ENCODE measurements around the gene PEF1. TPM values are rescaled to one million over a fixed set of nuclear protein-coding genes. Genes with fewer than 3 reads are reported as not detected.
"Not testable (repeated sequence)": the region's sequence is repeated elsewhere in the genome, so short reads cannot be mapped to it uniquely, and the experiment has no call there.

The PEF1 gene
- total RNA-seq, 1 experiment from 2014 or later, result 33.7 TPM

GRCh38 chr1:31588751-31589515 lies 55.7 kb downstream of the PEF1 start:
- H3K36me3 Mint-ChIP-seq, result no peaks in the 10 kb centered on the region
- CTCF ChIA-PET, result interaction anchor here (0.7 to 2.6 kb wide), 8 partner anchors 11 to 200 kb away, joined by 3 to 38 read pairs (median 8); partner anchors contain the start of genes HCRTR1 and PEF1

GRCh38 chr1:31587720-31588423 lies 56.8 kb downstream of the PEF1 start:
- TF ChIP-seq USF2 (CRISPR knock-in tag; IDR thresholded peaks at IDR 0.05), result peak; percentile 12; the same call in 1 of the 2 replicates
- TF ChIP-seq IRF2 (CRISPR knock-in tag; IDR thresholded peaks at IDR 0.05; ENCODE audit: borderline replicate concordance, low read depth), result no peak
- peak overlapping the region; percentile 45 for H3K4me3 Mint-ChIP-seq
- ChIA-PET POLR2A (interaction anchor here (1.0 kb wide), 1 partner anchor 17 kb away, joined by 3 read pairs; no protein-coding TSS in a partner anchor), CTCF (interaction anchor here (0.5 to 2.6 kb wide), 21 partner anchors 9 to 404 kb away, joined by 3 to 38 read pairs (median 6); partner anchors contain the start of genes FABP3, HCRTR1, PEF1 and TINAGL1)
- DNase-seq (ENCODE audit: low spot score) (peak; percentile 85), ATAC-seq (peak; percentile 79)
- no peaks in the 10 kb centered on the region for H3K36me3 Mint-ChIP-seq
- H3K4me1 Mint-ChIP-seq, result peaks cover 20% of the 10 kb centered on the region
- peaks cover 23% of the 10 kb centered on the region for H3K27me3 Mint-ChIP-seq (ENCODE audit: low read depth)
- H3K9me3 Mint-ChIP-seq, result no peaks in the 10 kb centered on the region
- no peak overlapping the region; the same call in 1 of the 2 replicates for H3K27ac Mint-ChIP-seq

More at GRCh38 chr1:31588751-31589515, 55.7 kb downstream of the PEF1 start:
- peak overlapping the region; percentile 60 for H3K4me3 Mint-ChIP-seq
- peaks cover 15% of the 10 kb centered on the region for H3K4me1 Mint-ChIP-seq
- no peaks in the 10 kb centered on the region for H3K9me3 Mint-ChIP-seq
- H3K27me3 Mint-ChIP-seq (ENCODE audit: low read depth), result peaks cover 23% of the 10 kb centered on the region
- TF ChIP-seq ZNF423 (CRISPR knock-in tag; IDR thresholded peaks at IDR 0.05), result no peak
- TF ChIP-seq ATF6 (CRISPR knock-in tag; IDR thresholded peaks at IDR 0.05), result no peak
- DNase-seq (ENCODE audit: low spot score) (peak; percentile 56), ATAC-seq (peak; percentile 32)
- POLR2A ChIA-PET, result interaction anchor here (0.7 kb wide), 1 partner anchor 18 kb away, joined by 3 read pairs; no protein-coding TSS in a partner anchor
- H3K27ac Mint-ChIP-seq, result no peak overlapping the region

GRCh38 chr1:31587328-31587699 lies 57.4 kb downstream of the PEF1 start:
- H3K9me3 Mint-ChIP-seq, result not testable (repeated sequence)
- ChIA-PET POLR2A (interaction anchor here (1.0 kb wide), 2 partner anchors 16 to 118 kb away, joined by 3 read pairs; no protein-coding TSS in a partner anchor), CTCF (interaction anchor here (0.9 to 2.6 kb wide), 20 partner anchors 9 to 214 kb away, joined by 3 to 38 read pairs (median 7); partner anchors contain the start of genes FABP3, HCRTR1 and PEF1)

GRCh38 chr1:31586376-31587327 lies 58.0 kb downstream of the PEF1 start:
- ATAC-seq (no peak), DNase-seq (ENCODE audit: low spot score) (no peak)
- no peaks in the 10 kb centered on the region for H3K36me3 Mint-ChIP-seq
- H3K27ac Mint-ChIP-seq, result no peak overlapping the region
- H3K9me3 Mint-ChIP-seq, result no peaks in the 10 kb centered on the region
- H3K4me3 Mint-ChIP-seq, result peak overlapping the region; percentile 35
- POLR2A ChIA-PET, result interaction anchor here (1.0 kb wide), 1 partner anchor 119 kb away, joined by 3 read pairs; no protein-coding TSS in a partner anchor
- CTCF ChIA-PET, result interaction anchor here (0.6 to 2.1 kb wide), 7 partner anchors 9 to 202 kb away, joined by 3 to 10 read pairs (median 5); no protein-coding TSS in a partner anchor
- TF ChIP-seq GTF2I (CRISPR knock-in tag; conservative IDR thresholded peaks at IDR 0.05) (no peak), E2F5 (CRISPR knock-in tag; IDR thresholded peaks at IDR 0.05) (0 out of 2 replicates have a peak, but pooled peaks have one; percentile 29), ZNF121 (CRISPR knock-in tag; IDR thresholded peaks at IDR 0.05) (no peak), ATF1 (CRISPR knock-in tag; IDR thresholded peaks at IDR 0.05) (0 out of 2 replicates have a peak, but pooled peaks have one; percentile 25), NFATC4 (CRISPR knock-in tag; IDR thresholded peaks at IDR 0.05) (no peak), GRHL2 (CRISPR knock-in tag; IDR thresholded peaks at IDR 0.05; ENCODE audit: insufficient replicate concordance, severe bottlenecking) (no peak), HMGXB4 (CRISPR knock-in tag; IDR thresholded peaks at IDR 0.05) (peak; percentile 36; the same call in 1 of the 2 replicates)
- peaks cover 32% of the 10 kb centered on the region for H3K4me1 Mint-ChIP-seq
- H3K27me3 Mint-ChIP-seq (ENCODE audit: low read depth), result peaks cover 23% of the 10 kb centered on the region

More at GRCh38 chr1:31587328-31587699, 57.4 kb downstream of the PEF1 start:
- not testable (repeated sequence) for DNase-seq (ENCODE audit: low spot score); ATAC-seq; H3K36me3 Mint-ChIP-seq; H3K27ac Mint-ChIP-seq; H3K4me3 Mint-ChIP-seq
- H3K27me3 Mint-ChIP-seq (ENCODE audit: low read depth), result peaks cover 23% of the 10 kb centered on the region
- peaks cover 26% of the 10 kb centered on the region for H3K4me1 Mint-ChIP-seq
- TF ChIP-seq GTF2I (CRISPR knock-in tag; conservative IDR thresholded peaks at IDR 0.05), result 0 out of 2 replicates have a peak, but pooled peaks have one; percentile 22
- TF ChIP-seq ZNF121 (CRISPR knock-in tag; IDR thresholded peaks at IDR 0.05), result peak; percentile 91; the same call in 1 of the 2 replicates

Data from WTC11 (cell line).